ENCODE measurements around the gene CD84. TPM values are rescaled to one million over a fixed set of nuclear protein-coding genes. Genes with fewer than 3 reads are reported as not detected.
"Not testable (repeated sequence)": the region's sequence is repeated elsewhere in the genome, so short reads cannot be mapped to it uniquely, and the experiment has no call there.

CD84 gene
- total and polyA plus RNA-seq, 12 donors = 1.0 to 29.9 (median 12.4) TPM

GRCh38 chr1:160520582-160520981 lies 58.7 kb downstream of the CD84 start:
- peaks cover 0 to 10% of the 10 kb centered on the region in 2 donors for H3K4me1 ChIP-seq (replicated peaks in 1 of 2)
- H3K9me3 ChIP-seq (replicated peaks in 1 of 3) = no peaks in the 10 kb centered on the region
- DNase-seq = no peak
- H3K36me3 ChIP-seq (replicated peaks in 1 of 2) = no peaks in the 10 kb centered on the region
- H3K27me3 ChIP-seq = no peaks in the 10 kb centered on the region
- TF ChIP-seq, protein P1, sequence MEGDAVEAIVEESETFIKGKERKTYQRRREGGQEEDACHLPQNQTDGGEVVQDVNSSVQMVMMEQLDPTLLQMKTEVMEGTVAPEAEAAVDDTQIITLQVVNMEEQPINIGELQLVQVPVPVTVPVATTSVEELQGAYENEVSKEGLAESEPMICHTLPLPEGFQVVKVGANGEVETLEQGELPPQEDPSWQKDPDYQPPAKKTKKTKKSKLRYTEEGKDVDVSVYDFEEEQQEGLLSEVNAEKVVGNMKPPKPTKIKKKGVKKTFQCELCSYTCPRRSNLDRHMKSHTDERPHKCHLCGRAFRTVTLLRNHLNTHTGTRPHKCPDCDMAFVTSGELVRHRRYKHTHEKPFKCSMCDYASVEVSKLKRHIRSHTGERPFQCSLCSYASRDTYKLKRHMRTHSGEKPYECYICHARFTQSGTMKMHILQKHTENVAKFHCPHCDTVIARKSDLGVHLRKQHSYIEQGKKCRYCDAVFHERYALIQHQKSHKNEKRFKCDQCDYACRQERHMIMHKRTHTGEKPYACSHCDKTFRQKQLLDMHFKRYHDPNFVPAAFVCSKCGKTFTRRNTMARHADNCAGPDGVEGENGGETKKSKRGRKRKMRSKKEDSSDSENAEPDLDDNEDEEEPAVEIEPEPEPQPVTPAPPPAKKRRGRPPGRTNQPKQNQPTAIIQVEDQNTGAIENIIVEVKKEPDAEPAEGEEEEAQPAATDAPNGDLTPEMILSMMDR (IDR thresholded peaks at IDR 0.05) = no peak
- no peak for TF ChIP-seq POLR2A (IDR thresholded peaks at IDR 0.05)
- H3K4me3 ChIP-seq = no peak overlapping the region
- WGBS, 4 donors = 18 to 30% (median 23%) methylated on average over 2 of the region's 2 CpGs
- intact Hi-C loops (cut with DNase I) = no loop called here
- no peak overlapping the region for H3K27ac ChIP-seq

- intact Hi-C loops (cut with DNase I) = no loop called here
- peaks cover 0 to 10% of the 10 kb centered on the region in 2 donors for H3K4me1 ChIP-seq (replicated peaks in 1 of 2)
- H3K9me3 ChIP-seq (replicated peaks in 1 of 3) = no peaks in the 10 kb centered on the region
- no peak overlapping the region for H3K27ac ChIP-seq
- DNase-seq = no peak
- H3K36me3 ChIP-seq (replicated peaks in 1 of 2) = no peaks in the 10 kb centered on the region
- no peak overlapping the region for H3K4me3 ChIP-seq
- no peaks in the 10 kb centered on the region for H3K27me3 ChIP-seq
- 35 to 43% (median 39%) methylated on average over 5 of the region's 5 CpGs for WGBS, 4 donors
- TF ChIP-seq, protein P1 (IDR thresholded peaks at IDR 0.05) = no peak
- TF ChIP-seq POLR2A (IDR thresholded peaks at IDR 0.05) = no peak
Measured at GRCh38 chr1:160519642-160520435, 59.5 kb downstream of the CD84 start.

DNA sequence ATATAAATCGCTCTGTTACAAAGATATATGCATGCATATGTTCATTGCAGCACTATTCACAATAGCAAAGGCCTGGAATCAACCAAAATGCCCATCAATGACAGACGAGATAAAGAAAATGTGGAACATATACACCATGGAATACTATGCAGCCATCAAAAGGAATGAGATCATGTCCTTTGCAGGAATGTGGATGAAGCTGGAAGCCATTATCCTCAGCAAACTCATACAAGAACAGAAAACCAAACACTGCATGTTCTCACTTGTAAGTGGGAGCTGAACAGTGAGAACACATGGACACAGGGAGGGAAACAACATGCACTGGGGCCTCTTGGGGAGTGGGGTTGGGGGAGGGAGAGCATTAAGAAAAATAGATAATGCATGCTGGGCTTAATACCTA lies 61.8 kb downstream of the CD84 start:
- H3K27me3 ChIP-seq; DNase-seq; H3K9me3 ChIP-seq (replicated peaks in 1 of 3); H3K4me3 ChIP-seq; H3K27ac ChIP-seq; H3K4me1 ChIP-seq (replicated peaks in 1 of 2); H3K36me3 ChIP-seq (replicated peaks in 1 of 2); intact Hi-C loops (cut with DNase I): not testable (repeated sequence)
- 41 to 49% (median 43%) methylated on average over 2 of the region's 2 CpGs for WGBS, 4 donors

GRCh38 chr1:160515908-160516307 lies 63.4 kb downstream of the CD84 start:
- H3K27ac ChIP-seq; intact Hi-C loops (cut with DNase I): not testable (repeated sequence)
- 40 to 67% (median 54%) methylated on average over 1 of the region's 1 CpG for WGBS, 4 donors

DNA sequence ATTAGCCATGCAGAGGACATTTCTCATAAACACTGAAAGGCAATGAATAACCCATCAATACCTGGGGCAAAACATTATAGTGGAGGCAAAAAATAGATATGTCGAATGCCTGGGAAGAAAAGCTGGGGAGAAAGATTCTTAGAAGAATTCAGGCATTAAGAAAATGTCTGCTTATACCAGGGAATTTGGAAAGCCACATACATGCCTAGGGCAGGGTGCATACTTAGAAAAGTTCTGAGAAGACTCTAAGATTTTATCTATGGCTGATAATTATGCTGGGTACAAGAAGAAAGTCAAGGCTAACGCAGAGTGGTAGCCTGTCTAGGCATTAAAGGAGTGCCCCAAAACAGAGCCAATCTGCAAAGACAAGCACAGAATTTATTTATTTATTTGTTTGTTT lies 74.6 kb downstream of the CD84 start:
- H3K27me3 ChIP-seq = no peaks in the 10 kb centered on the region
- H3K27ac ChIP-seq = no peak overlapping the region
- no peaks in the 10 kb centered on the region for H3K9me3 ChIP-seq (replicated peaks in 1 of 3)
- DNase-seq = no peak
- H3K36me3 ChIP-seq (replicated peaks in 1 of 2) = no peaks in the 10 kb centered on the region
- no peak overlapping the region for H3K4me3 ChIP-seq
- 74 to 81% (median 80%) methylated on average over 2 of the region's 2 CpGs for WGBS, 4 donors
- H3K4me1 ChIP-seq (replicated peaks in 1 of 2) = no peaks in the 10 kb centered on the region
- no peak for TF ChIP-seq POLR2A (IDR thresholded peaks at IDR 0.05)
- TF ChIP-seq, protein P1 (IDR thresholded peaks at IDR 0.05) = no peak
- intact Hi-C loops (cut with DNase I) = no loop called here

More at GRCh38 chr1:160515908-160516307, 63.4 kb downstream of the CD84 start:
- H3K4me3 ChIP-seq; H3K36me3 ChIP-seq (replicated peaks in 1 of 2); DNase-seq; H3K9me3 ChIP-seq (replicated peaks in 1 of 3); H3K27me3 ChIP-seq; H3K4me1 ChIP-seq (replicated peaks in 1 of 2): not testable (repeated sequence)

Measured in adrenal gland (tissue), 12 donors.